Hippocampal formation (tissue), 2 donors: Measurements from ENCODE around the gene LSM2.
"Not testable (repeated sequence)": the region's sequence is repeated elsewhere in the genome, so short reads cannot be mapped to it uniquely, and the experiment has no call there.

Experiments
- DNase-seq, 2 donors: peaks; one replicate each; lab custom pipeline; 2025; lab: John Stamatoyannopoulos, UW

LSM2 gene

DNA sequence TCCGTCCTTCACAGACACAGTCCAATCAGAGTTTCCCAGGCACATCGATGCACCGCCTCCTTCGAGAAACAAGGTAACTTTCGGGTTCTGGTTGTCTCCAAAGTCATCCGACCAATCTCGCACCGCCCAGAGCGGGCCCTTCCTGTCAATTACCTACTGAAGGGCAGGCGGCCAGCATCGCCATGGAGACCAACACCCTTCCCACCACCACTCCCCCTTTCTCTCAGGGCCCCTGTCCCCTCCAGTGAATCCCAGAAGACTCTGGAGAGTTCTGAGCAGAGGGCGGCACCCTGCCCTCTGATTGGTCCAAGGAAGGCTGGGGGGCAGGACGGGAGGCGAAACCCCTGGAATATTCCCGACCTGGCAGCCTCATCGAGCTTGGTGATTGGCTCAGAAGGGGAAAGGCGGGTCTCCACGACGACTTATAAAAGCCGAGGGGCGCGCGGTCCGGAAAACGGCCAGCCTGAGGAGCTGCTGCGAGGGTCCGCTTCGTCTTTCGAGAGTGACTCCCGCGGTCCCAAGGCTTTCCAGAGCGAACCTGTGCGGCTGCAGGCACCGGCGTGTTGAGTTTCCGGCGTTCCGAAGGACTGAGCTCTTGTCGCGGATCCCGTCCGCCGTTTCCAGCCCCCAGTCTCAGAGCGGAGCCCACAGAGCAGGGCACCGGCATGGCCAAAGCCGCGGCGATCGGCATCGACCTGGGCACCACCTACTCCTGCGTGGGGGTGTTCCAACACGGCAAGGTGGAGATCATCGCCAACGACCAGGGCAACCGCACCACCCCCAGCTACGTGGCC is 20.7 kb upstream of the LSM2 start, which contains the start of gene HSPA1B:
HSPA1B (plus strand) TSS at position 453 of the 794 bp plus-strand sequence; CDS start at position 666, 213 bp downstream.
- DNase-seq: peak; percentile 99 to 100

DNA sequence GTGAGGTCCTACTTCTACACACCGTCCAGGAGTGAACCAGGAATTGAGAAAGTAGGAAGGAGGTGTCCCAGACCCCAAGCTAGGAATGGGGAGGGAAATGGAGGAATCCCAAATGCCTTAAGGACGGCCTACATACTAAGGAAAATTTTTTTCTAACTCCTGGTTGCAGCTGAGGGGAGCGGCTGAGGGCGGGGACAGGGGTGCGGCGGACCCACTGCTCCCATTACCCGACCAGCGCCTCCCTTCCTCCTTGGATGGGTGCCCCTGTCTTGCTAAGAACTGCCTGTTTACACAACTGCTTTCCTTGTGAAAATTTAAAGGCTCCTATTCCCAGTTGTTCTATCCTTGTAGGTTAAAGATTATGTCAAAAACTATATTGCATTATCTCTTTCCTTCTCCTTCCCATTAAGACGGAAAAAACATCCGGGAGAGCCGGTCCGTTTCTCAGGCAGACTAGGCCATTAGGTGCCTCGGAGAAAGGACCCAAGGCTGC is 20.1 kb upstream of the LSM2 start:
- DNase-seq: peak; percentile 79 to 92

DNA sequence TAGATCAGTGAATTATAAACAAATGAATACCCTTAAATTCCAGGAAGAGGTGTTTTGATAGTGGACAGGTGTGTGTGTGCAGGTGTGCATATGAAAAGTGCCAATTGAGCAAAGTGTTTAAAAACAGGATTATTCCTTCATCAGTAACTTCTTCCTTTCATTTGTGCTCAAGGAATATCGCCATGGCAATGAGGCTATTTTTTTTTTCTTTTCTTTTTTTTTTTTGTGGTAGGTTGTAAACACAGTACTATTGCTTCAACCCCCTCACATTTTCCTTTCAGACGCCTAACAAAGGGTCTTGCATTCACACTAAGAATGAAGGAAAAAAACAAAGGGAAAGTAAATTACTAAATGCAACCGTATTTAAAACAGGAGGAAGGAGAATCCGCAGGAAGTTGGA is 18.8 kb upstream of the LSM2 start:
- DNase-seq: no peak

DNA sequence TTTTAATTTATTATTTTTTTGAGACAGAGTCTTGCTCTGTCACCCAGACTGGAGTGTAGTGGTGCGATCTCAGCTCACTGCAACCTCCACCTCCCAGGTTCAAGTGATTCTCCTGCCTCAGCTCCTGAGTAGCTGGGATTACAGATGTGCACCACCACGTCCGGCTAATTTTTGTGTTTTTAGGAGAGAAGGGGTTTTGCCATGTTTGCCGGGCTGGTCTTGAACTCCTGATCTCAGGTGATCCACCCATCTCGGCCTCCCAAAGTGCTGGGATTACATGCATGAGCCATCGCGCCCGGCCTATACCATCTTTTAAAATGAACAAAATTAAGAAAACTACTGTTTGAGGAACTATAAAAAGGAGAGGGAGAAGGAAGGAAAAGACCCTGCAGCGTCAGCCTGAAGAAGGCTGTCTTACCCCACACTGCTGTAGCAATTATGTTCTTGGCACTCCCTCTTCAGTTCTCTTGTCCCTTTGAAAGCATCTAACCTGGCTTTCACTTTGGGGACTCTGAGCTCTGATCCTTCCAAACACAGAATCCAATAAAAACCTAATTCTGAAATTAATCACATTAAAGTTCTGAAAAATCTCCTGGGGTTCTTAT is 16.9 kb upstream of the LSM2 start:
- DNase-seq: not testable (repeated sequence)

DNA sequence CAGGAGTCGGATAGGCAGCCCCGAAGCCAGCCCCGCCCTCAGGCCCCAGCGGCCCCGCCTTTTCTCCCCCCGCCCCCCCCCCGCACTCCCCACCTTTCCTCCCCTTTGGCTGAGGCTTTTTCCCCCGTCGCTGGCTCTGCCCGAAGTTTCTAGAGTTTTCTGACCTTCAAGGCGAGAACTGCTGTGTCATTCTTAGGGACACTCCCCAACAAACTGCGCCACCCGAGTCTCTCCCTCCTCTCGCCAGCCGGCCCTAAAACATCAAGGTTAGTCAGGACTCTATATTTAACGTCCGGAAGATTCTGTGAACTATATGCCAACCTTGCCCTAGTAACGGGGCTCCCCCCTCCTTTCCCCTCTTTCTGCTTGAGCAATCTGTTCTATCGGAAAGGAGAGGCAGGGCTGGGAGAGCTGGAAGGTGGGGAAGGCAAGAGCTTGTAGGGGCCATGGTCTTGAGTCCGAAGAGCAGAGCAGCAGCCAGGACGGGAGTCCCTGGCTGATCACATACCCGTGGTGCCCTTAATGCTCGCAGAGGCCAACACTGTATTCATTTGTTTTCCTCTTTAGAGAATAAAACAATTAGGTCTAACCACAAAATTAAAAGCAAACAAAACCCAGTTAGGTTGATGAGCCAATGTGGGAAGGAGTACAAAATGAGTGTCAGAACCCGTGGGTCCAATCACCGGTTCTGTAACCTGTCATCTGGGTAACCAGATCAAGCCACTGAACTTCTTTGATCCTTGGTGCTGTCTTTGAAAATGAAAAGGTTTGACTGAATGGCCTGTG is 15.5 kb upstream of the LSM2 start:
- peak; percentile 84 to 89 for DNase-seq

DNA sequence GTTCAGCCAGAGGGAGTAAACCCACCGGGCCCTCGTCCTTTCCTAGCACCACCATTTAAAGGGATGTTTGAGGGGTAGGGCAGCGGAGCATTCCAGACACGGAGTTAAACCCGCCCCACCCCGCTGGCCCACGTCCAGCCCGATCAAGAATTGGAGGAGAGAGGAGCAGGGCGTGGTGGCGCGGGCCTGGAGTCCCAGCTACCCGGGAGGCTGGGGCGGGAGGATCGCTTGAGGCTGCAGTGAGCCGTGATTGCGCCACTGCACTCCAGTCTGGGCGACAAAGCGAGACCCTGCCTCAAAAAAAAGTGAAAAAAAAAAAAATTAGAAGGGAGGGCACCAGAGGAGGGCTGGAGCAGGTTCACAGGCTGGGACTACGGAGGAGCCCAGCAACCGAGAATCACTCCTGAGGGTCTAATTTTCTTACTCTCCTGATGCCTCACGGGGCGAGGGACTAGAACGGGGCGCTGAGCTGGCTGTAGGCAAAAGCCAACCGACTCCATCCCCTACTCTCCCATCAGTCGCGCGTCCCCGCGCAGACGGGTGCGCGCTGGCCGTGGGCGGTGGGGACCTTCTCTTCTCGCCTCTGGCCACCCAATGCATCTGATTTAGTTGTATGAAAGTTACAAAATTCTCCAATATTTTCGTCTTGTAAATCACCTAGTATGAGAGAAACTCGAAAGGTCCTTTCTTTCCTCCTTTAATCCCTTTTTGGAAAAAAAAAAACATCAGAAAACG is 14.7 kb upstream of the LSM2 start:
- DNase-seq: peak; percentile 74 to 89

DNA sequence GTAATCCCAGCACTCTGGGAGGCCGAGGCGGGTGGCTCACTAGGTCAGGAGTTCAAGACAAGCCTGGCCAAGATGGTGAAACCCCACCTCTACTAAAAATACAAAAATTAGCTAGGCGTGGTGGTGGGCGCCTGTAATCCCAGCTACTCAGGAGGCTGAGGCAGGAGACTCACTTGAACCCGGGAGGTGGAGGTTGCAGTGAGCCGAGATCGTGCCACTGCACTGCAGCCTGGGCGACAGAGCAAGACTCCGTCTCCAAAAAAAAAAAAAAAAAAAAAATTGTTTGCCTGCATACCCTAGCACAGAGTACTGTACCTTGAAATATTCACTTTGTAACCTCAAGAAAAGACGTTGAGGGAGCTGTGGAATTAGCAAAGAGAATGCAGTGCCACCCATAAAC is 13.6 kb upstream of the LSM2 start:
- not testable (repeated sequence) for DNase-seq

DNA sequence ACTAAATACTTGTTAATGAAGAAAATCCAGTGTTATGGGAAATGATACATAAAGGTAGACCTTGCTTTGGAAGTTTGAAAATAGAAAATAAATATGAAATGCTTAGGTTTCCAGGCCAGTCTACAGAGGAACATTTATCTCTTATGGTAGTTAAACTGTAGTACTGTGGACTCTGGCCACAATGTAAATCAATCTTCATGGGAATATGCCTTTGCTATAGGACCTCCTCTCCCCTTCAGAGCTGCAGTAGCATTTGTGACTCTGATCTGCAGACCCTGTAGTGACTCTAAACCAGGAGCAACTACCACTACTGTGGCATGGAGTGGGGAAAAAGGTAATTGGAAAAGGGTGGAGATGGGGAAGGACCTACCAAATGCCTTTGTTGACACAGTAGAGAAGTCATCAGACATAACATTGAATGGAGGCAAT is 13.1 kb upstream of the LSM2 start:
- DNase-seq: no peak

DNA sequence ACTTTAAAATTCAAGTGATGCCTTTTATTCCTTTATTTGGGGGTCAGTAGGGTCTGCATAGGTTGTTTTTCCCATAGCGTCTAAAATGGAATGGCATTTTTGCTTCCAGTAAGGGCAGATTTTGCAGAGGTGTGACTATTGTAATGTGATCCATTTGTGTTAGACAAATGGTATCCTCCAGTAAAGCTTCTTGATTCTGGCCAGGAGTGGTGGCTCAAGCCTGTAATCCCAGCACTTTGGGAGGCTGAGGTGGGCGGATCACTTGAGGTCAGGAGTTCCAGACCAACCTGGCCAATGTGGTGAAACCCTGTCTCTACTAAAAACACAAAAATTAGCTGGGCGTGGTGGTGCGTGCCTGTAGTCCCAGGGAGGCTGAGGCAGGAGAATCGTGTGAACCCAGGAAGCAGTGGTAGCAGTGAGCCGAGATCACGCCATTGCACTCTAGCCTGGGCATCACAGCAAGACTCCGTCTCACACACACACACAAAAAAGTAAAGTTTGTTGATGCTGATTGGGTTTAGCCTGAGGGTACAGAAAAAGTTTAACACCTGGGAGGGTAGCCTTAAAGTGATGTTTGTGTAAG is 11.3 kb upstream of the LSM2 start:
- DNase-seq: peak in 1 of 2 donors; percentile 63

DNA sequence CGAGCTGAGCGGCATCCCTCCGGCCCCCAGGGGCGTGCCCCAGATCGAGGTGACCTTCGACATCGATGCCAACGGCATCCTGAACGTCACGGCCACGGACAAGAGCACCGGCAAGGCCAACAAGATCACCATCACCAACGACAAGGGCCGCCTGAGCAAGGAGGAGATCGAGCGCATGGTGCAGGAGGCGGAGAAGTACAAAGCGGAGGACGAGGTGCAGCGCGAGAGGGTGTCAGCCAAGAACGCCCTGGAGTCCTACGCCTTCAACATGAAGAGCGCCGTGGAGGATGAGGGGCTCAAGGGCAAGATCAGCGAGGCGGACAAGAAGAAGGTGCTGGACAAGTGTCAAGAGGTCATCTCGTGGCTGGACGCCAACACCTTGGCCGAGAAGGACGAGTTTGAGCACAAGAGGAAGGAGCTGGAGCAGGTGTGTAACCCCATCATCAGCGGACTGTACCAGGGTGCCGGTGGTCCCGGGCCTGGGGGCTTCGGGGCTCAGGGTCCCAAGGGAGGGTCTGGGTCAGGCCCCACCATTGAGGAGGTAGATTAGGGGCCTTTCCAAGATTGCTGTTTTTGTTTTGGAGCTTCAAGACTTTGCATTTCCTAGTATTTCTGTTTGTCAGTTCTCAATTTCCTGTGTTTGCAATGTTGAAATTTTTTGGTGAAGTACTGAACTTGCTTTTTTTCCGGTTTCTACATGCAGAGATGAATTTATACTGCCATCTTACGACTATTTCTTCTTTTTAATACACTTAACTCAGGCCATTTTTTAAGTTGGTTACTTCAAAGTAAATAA is 10.6 kb upstream of the LSM2 start:
- peak; percentile 47 to 75 for DNase-seq

DNA sequence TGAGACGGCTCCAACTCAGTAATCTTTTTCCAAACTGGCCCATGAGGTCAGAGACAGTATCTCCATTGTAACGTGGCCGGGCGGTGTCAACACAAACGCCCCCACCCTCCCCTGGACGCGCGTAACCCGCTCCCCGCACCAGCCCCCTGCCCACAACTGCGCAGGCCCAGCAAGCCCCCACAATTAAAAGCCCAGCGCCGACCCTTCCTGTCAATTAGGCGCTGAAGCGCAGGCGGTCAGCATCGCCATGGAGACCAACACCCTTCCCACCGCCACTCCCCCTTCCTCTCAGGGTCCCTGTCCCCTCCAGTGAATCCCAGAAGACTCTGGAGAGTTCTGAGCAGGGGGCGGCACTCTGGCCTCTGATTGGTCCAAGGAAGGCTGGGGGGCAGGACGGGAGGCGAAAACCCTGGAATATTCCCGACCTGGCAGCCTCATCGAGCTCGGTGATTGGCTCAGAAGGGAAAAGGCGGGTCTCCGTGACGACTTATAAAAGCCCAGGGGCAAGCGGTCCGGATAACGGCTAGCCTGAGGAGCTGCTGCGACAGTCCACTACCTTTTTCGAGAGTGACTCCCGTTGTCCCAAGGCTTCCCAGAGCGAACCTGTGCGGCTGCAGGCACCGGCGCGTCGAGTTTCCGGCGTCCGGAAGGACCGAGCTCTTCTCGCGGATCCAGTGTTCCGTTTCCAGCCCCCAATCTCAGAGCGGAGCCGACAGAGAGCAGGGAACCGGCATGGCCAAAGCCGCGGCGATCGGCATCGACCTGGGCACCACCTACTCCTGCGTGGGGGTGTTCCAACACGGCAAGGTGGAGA is 8.5 kb upstream of the LSM2 start, which contains the start of the genes HSPA1A and HSPA1L:
HSPA1A (plus strand) TSS at position 519 of the 814 bp plus-strand sequence; CDS start at position 733, 214 bp downstream.
HSPA1L (minus strand) TSS at position 259 of the 814 bp plus-strand sequence. CDS start 3,311 bp downstream, outside the sequence.
- DNase-seq: peak; percentile 96

DNA sequence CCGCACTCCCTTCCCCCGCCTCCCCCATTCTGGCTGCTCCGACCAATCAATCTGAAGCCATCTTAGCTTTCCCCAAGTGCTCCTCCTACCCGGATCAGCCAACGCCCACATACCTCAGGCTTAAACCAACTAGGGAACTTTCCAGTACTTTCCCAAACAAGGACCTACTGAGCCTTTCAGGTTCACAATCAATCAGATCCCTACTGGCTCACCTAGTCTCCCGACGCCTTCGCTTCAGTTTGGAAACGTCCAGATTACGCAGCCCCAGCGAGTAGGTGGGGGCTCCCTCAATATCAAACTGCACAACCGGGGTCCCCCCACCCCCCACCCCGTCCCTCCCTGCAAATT is 7.9 kb upstream of the LSM2 start:
- peak; percentile 95 to 98 for DNase-seq

DNA sequence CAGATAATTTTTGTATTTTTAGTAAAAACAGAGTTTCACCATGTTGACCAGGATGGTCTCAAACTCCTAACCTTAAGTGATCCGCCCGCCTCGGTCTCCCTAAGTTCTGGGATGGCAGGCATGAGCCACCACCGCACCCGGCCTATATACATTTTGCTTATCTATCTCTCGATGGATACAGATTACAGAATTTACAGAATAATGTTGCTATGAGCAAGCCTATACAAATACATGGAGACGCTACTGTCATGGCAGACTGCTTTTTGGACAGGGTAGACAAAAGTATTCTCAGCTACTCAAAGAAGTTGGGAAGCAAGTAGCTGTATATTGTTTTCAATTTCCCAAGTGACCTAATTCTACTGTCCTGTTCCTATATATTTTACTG is 6.7 kb upstream of the LSM2 start:
- no peak for DNase-seq

DNA sequence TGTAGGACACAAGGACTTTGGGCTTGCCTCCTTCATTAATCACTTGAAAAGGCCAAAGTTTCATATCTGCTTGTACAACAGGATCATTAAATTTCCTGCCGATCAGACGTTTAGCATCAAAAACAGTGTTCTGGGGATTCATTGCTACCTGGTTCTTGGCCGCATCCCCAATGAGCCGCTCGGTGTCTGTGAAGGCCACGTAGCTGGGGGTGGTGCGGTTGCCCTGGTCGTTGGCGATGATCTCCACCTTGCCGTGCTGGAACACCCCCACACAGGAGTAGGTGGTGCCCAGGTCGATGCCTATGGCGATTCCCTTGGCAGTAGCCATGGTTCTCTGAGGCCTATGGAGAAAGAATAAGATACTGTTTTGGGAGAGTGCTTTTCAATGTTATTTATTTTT is 4.9 kb upstream of the LSM2 start:
- no peak for DNase-seq

DNA sequence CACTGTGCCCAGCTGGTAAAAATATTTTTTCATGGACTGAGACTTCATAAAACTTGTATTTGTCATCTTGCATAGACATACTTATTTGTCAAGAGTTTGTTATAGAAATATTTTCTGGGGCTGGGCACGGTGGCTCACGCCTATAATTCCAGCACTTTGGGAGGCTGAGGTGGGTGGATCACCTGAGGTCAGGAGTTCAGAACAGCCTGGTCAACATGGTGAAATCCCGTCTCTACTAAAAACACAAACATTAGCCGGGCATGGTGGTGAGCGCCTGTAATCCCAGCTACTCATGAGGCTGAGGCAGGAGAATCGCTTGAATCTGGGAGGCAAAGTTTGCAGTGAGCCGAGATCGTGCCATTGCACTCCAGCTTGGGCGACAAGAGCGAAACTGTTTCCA is 1.8 kb upstream of the LSM2 start:
- DNase-seq: not testable (repeated sequence)

DNA sequence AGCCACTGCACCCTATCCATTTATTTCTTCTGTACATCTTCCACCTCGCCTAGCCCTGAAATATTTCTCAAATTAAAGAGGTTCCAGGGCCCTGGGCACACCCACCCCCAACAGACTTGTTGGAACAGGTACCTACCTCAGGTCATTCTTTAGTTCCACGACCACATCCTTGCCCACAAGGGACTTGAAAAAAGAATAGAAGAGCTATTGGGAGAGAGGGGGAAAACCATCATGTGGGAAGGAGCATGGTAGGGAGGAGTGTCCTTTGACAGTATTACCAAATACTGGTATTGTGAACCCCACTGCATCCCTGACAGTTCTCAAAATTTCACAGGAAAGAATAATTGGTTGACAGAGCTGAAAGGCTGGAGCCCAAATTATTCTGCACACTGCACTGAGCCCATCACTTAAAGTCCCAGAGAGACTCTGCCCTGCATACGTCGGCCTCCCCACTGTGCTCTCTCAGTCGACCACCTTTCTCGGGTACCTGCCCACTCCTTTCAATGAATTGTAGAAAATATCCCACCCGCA is 762 bp downstream of the LSM2 start:
- DNase-seq: no peak

DNA sequence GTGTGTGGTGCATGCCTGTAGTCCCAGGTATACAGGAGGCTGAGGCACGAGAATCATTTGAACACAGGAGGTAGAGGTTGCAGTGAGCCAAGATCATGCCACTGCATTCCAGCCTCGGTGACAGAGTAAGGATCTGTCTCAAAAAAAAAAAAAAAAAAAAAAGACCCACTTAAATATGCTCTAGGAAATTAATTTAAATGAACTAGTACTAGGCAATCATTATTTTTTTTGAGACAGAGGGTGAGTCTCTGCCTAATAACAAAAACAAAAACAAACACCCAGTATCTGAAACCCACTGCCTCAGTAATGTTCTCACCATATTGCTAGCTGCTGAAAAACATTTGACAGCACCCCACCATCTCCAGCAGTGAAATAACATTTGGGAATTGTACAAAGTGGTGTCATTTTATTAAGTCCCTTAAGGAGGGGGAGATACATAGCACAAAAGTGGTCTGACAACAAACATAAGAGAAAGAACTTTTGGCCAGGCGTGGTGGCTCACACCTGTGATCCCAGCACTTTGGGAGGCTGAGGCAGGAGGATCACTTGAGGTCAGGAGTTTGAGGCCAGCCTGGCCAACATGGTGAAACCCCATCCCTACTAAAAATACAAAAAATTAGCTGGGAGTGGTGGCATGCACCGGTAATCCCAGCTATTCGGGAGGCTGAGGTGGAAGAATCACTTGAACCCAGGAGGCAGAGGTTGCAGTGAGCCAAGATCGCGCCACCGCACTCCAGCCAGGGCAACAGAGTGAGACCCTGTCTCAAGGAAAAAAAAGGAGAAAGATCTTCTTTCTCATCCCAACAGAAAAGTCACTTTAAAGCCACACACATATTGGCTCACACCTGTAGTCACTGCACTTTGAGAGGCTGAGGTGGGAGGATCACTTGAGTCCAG is 5.5 kb downstream of the LSM2 start:
- DNase-seq: not testable (repeated sequence)

DNA sequence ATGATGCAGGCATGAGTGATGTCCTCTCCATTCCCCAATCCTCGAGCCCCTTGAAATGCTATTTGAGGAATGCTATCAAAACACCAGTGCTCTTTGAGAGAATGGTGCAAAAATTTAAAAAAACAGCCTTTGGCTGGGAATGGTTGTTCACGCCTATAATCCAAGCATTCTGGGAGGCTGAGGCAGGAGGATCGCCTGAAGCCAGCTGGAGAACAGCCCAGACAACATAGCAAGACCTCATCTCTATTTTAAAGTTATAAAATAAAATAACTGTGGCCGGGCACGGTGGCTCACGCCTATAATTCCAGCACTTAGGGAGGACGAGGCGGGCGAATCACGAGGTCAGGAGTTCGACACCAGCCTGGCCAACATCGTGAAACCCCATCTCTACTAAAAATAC is 7.0 kb downstream of the LSM2 start:
- DNase-seq: no peak
